HG02588 (cell line): Measurements from ENCODE around the gene GIT2.
"Not testable (repeated sequence)": the region's sequence is repeated elsewhere in the genome, so short reads cannot be mapped to it uniquely, and the experiment has no call there.

Source experiments
- ATAC-seq: cut with Tn5 transposase; IDR thresholded peaks from one replicate; pipeline ENCODE4 v1.9.1; 2021; ENCODE audit warnings: mild to moderate bottlenecking, moderate library complexity; ENCODE audit not compliant: unreplicated experiment

The GIT2 gene

GRCh38 chr12:109949089-109949488 is 47.1 kb downstream of the GIT2 start:
- ATAC-seq, result no peak

DNA sequence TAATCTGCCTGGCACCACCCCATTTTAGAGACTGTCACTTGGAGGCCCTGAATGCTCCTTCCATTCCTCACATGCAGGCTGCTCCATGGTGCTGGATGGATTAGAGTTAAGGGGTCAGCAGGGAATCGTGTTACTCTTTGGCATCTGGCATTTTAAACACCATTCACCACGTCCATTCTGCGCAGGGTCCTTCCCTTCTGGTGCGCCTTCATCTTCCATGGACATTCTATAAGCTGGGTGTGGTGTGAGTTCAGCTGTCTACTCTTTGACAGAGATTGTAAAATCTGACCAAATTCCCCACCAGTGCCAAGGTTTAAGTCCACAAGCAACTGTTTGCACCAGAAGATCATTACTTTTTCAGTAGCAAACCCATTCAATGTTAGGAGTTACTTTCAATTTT is 47.8 kb downstream of the GIT2 start:
- no peak for ATAC-seq

DNA sequence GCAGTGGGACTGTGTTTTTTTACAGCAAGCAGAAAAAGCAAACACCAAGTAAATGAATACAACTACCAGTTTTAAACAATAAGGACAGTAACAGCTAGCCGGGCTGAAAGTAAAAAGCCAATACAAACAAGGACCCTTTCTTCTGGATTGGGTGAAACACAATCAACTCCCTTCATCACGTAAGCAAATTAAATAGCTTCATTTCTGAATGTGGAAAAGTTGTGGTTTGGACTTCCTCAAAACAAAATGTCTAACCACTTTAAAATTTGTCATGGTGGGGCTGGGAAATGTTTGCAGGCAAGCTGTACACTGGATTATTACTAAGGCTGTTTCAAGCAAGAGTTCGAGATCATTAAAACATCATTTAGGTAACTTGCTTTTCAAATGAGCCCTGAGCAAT is 48.6 kb downstream of the GIT2 start:
- ATAC-seq, result no peak

DNA sequence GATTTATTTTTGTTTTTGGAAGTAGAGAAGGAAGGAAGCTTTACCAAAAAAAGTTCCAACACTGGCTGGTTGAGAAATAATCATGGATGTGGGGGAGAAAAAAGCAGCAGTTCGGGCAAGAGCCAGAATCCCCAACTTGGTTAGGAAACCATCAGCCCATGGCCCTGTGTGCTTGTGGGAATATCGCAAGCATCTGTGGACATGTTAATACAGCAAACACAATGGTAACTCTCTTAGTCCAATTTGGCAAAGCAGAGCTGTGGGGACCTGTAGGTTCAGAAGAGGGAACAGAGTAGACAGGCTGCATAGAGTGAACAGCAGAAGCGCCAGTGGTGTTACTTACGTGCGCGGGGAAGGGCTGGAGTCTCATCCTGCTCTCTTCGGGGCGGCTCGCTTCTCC is 49.3 kb downstream of the GIT2 start:
- no peak for ATAC-seq

DNA sequence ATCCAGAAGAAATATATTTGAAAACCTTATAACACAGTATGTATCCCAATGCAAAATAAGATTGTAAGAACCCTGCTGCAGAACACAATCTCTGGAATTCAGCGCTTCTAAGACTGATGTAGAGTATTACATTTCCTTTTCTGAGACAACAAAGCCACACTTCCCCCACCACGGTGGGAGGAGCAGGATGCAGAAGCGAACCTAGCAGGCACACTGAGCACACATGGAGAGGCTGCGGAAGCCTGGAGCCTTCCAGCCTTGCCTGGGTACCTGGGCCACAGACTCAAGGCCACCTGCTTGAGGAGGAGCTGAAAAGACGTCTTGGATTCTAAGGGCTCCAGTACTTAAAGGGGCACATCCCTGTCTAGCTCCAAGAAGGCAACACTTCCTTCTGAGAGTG is 49.7 kb downstream of the GIT2 start:
- no peak for ATAC-seq

DNA sequence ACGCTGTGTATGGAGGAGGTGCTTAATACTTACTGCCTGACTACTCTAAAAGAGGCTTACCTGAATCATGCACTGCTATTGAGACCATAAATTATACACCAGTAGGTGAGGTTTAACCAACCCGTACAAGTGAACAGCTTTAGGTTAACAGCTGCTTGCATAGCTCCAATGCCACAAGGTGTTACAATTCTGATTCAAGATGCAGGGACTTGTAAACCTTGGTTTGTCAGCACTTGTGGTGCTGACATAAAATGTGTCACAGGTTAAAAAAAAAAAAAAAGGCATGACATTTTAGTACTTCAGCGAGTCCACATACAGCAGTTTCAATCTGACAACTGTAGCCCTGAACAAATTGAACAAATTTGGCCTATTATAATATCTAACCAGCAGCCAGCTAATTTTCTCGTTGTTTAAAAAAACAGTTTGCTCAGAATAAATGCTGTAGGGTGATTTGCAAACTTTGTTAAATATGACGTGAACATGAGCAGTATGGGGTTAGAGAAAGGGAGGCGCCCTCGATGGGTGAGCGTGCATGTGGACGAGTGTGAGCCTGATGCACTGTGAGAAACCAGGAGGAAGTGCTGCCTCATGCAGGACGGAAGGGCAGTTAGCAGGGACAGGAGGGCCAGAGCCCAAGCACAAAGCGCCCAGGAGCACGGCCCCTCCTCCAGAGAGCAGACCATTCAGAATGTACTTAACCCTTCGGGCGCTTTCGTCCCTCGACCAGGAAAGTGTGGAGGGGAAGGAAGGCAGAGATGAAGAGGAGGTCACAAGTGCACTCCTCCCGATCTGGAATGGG is 51.4 kb downstream of the GIT2 start:
- ATAC-seq, result no peak

DNA sequence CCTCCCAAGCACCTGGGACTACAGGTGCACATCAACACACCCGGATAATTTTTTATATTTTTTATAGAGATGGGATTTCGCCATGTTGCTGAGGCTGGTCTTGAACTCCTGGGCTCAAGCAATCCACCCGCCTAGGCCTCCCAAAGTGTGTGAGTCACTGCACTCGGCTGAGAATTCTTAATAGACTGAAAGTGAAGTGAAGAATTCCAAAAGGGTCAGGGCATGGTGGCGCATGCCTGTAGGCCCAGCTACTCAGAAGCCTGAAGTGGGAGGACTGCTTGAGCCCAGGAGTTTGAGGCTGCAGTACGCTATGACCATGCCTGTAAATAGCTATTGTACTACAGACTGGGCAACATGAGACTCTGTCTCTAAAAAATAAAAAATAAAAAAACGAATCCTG is 52.4 kb downstream of the GIT2 start:
- ATAC-seq, result no peak

GRCh38 chr12:109940339-109940923 is 55.7 kb downstream of the GIT2 start:
- no peak for ATAC-seq

- no peak for ATAC-seq
Measured at GRCh38 chr12:109939504-109939903, 56.7 kb downstream of the GIT2 start.

- no peak for ATAC-seq
Measured at GRCh38 chr12:109938947-109939346, 57.2 kb downstream of the GIT2 start.

DNA sequence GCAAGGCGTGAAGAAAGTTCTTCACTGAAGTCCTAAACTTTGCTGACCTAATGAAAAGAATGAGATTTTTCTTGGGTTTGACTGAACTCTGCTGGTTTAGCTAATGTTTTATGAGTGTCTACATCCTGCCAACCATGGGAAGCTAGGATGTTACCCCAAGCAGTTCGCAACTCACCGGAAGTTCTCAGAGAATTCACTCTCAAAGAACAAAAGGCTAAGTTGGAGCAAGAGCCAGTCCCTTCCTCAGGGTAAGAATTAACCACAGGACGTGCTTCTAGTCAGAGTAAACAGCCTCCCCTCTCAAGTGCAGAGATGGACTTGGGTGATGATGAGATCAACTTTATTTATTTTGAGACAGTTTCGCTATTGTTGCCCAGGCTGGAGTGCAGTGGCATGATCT is 58.8 kb downstream of the GIT2 start:
- ATAC-seq, result no peak

- ATAC-seq, result no peak
Measured at GRCh38 chr12:109934026-109934425, 62.1 kb downstream of the GIT2 start.

DNA sequence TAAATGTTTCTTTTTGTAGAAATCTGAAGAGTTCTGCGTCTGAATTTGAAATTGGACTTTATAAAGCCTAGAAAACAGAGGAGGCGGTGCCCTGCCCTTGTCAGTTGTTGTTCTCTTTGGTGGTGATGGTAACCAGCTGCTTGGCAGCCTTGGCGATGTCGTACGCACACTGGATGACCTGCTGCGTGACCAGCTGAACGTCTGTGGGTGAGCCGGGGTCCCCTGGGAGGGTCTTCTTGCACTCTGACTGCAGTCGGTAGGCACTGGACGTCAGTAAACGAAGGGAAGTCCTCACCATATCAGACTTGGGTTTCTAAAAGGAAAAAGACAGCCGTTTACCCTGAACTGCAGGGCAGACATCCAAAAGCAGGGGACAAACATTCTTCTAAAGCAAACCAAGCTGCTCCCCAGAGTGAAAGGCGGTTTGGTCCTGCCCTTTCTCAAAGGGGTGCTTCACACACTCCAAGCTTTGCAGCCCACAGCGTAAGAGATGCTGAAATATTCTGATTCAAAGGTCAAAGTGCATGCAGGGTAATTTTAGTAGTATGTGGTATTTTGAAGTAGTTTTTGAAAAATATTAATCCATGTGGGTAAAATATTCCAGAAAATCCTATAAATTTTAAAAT is 63.2 kb downstream of the GIT2 start:
- no peak for ATAC-seq

GRCh38 chr12:109931143-109931542 is 65.0 kb downstream of the GIT2 start:
- no peak for ATAC-seq

GRCh38 chr12:109930028-109930800 is 66.0 kb downstream of the GIT2 start:
- ATAC-seq, result no peak

DNA sequence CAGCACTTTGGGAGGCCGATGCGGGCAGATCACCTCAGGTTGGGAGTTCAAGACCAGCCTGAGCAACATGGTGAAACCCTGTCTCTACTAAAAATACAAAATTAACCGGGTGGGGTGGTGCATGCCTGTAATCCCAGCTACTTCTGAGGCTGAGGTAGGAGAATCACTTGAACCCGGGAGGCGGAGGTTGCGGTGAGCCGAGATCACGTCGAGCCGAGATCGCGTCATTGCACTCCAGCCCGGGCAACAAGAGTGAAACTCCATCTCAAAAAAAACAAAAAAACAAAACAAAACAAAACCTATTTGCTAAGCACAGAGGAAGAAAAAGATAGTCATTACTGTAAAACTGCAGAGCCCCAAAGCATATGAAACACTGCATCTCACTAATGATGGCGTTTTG is 66.8 kb downstream of the GIT2 start:
- not testable (repeated sequence) for ATAC-seq

DNA sequence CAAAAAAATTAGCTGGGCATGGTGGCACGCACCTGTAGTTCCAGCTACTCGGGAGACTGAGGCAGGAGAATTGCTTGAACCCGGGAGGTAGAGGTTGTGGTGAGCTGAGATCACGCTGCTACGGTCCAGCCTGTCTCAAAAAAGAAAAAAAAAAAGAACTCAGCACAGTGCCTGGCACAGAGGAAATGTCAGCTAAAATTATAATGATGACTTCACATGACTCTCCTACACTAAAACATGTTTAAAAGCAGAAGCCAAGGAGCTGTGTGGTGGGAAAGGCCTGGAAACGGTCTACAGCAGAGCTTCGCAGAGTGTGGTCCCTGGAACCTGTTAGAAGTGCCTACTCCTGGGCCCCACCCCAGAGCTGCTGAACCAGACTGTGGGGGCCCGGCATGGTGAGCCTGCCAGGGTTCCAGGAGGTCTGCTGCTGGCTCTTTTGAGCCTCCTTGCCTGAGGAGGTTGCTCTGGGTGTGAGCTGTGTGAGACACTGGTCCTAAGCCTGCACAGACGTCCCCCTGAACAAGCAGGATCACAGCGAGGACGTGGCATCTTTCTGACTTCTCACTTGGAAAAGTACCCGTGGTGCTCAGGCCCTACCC is 68.0 kb downstream of the GIT2 start:
- no peak for ATAC-seq

DNA sequence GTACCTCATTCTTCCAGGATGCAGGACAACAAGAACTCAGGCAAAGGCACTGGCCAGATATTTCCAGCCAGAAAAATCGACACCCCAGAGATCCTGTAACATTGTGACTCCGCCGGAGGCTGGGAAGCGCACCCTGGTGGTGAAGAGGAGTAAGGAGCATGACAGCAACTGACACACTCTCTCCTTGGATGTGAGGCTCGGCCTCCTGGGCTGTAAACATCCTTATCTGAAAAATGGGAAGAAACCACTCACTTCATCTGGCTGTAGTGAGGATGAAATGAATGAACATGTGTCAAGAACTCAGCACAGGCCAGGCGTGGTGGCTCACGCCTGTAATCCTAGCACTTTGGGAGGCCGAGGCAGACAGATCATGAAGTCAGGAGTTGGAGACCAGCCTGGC is 68.5 kb downstream of the GIT2 start:
- no peak for ATAC-seq

DNA sequence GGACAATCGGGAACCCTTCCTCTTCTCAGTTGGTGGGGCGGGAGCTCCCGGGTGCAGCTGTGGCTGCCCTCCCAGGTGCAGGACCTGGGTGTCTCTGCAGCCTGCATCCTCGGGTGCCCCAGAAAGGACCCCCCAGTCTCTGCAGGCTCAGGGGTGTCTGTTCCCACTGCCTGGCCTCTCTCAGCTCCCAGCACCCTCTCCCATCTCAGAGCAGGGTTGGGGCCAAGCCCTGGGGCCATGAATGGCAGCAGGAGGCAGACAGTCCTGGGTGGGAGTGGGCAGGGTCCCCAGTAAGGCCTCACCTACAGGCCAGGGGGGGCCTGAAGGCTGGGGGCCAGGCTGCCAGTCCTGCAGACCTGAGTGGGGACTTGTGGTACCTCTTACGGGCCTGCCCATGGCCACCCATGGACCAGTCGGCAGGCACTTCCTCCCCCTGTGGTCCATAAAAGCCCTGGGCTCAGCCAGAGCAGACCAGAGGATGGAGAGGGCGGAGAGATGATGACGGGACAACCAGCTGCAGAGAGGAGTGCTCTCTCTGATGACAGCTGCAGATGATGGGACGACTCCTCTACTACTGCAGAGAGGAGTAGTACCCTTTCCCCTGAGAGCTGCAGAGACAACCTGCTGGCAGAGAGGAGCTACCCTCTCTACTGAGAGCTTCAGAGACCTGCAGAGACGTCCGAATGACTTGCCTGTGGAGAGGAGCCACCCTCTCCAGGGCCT is 69.5 kb downstream of the GIT2 start:
- ATAC-seq, result no peak

- ATAC-seq, result no peak
Measured at GRCh38 chr12:109926016-109926415, 70.2 kb downstream of the GIT2 start.
